Measurements from ENCODE around the gene ME3. TPM values are rescaled to one million over a fixed set of nuclear protein-coding genes. Genes with fewer than 3 reads are reported as not detected.
"Not testable (repeated sequence)": the region's sequence is repeated elsewhere in the genome, so short reads cannot be mapped to it uniquely, and the experiment has no call there.

Gene ME3
- total RNA-seq, 3 donors from 2014 or later (not counting 1 experiment from before 2014, with no cell fraction given) = 5.2 to 7.5 (median 6.9) TPM

- 70% methylated on average over 4 of the region's 4 CpGs for WGBS (ENCODE audit: insufficient coverage)
- Histone ChIP-seq H3K27ac (ENCODE audit: low read length) (no peak overlapping the region), H3K36me3 (ENCODE audit: control insufficient read depth, insufficient read depth, low read length) (no peaks in the 10 kb centered on the region), H3K4me3 (ENCODE audit: low read length) (no peak overlapping the region), H3K9me3 (ENCODE audit: control insufficient read depth, insufficient read depth, low read length) (no peaks in the 10 kb centered on the region), H3K4me1 (ENCODE audit: control insufficient read depth, insufficient read depth, low read length) (no peaks in the 10 kb centered on the region), H3K27me3 (ENCODE audit: control insufficient read depth, insufficient read depth, low read length) (no peaks in the 10 kb centered on the region)
- H3K4me1 Mint-ChIP-seq = no peaks in the 10 kb centered on the region
- TF ChIP-seq CTCF (IDR thresholded peaks at IDR 0.05) = no peak
- intact Hi-C loops (cut with micrococcal nuclease) = no loop called here
- ATAC-seq (no peak), DNase-seq (no peak)
- no peaks in the 10 kb centered on the region for H3K36me3 Mint-ChIP-seq
- H3K9me3 Mint-ChIP-seq = no peaks in the 10 kb centered on the region
- H3K4me3 Mint-ChIP-seq = no peak overlapping the region
- no peak overlapping the region for H3K27ac Mint-ChIP-seq
- H3K27me3 Mint-ChIP-seq (ENCODE audit: low read depth in 2 of 2) = peaks cover 6 to 10% of the 10 kb centered on the region in 2 donors
These were observed 49.3 kb downstream of the ME3 start for GRCh38 chr11:86623041-86623621.

- Histone ChIP-seq H3K27ac (ENCODE audit: low read length) (no peak overlapping the region), H3K36me3 (ENCODE audit: control insufficient read depth, insufficient read depth, low read length) (no peaks in the 10 kb centered on the region), H3K9me3 (ENCODE audit: control insufficient read depth, insufficient read depth, low read length) (no peaks in the 10 kb centered on the region), H3K4me1 (ENCODE audit: control insufficient read depth, insufficient read depth, low read length) (no peaks in the 10 kb centered on the region), H3K27me3 (ENCODE audit: control insufficient read depth, insufficient read depth, low read length) (no peaks in the 10 kb centered on the region), H3K4me3 (ENCODE audit: low read length) (no peak overlapping the region)
- Mint-ChIP-seq H3K36me3 (no peaks in the 10 kb centered on the region), H3K27me3 (ENCODE audit: low read depth in 2 of 2) (peaks cover 6 to 10% of the 10 kb centered on the region in 2 donors), H3K9me3 (no peaks in the 10 kb centered on the region), H3K4me3 (no peak overlapping the region), H3K4me1 (no peaks in the 10 kb centered on the region), H3K27ac (no peak overlapping the region)
- no peak for TF ChIP-seq CTCF (IDR thresholded peaks at IDR 0.05)
- intact Hi-C loops (cut with micrococcal nuclease) = no loop called here
- DNase-seq (no peak), ATAC-seq (no peak)
- 95% methylated on average over 3 of the region's 3 CpGs for WGBS (ENCODE audit: insufficient coverage)
These were observed 50.6 kb downstream of the ME3 start for GRCh38 chr11:86621854-86622253.

GRCh38 chr11:86620891-86621521 lies 51.4 kb downstream of the ME3 start:
- H3K4me3 Mint-ChIP-seq = no peak overlapping the region
- H3K27ac Mint-ChIP-seq = no peak overlapping the region
- peaks cover 8 to 10% of the 10 kb centered on the region in 2 donors for H3K27me3 Mint-ChIP-seq (ENCODE audit: low read depth in 2 of 2)
- 84% methylated on average over 2 of the region's 2 CpGs for WGBS (ENCODE audit: insufficient coverage)
- no peak for TF ChIP-seq CTCF (IDR thresholded peaks at IDR 0.05)
- DNase-seq = no peak
- no peaks in the 10 kb centered on the region for H3K4me1 Mint-ChIP-seq
- H3K9me3 Mint-ChIP-seq = no peaks in the 10 kb centered on the region
- no peaks in the 10 kb centered on the region for H3K36me3 ChIP-seq (ENCODE audit: control insufficient read depth, insufficient read depth, low read length)
- no peaks in the 10 kb centered on the region for H3K27me3 ChIP-seq (ENCODE audit: control insufficient read depth, insufficient read depth, low read length)
- H3K9me3 ChIP-seq (ENCODE audit: control insufficient read depth, insufficient read depth, low read length) = no peaks in the 10 kb centered on the region
- no peak for ATAC-seq
- intact Hi-C loops (cut with micrococcal nuclease) = no loop called here
- H3K36me3 Mint-ChIP-seq = no peaks in the 10 kb centered on the region
- H3K4me1 ChIP-seq (ENCODE audit: control insufficient read depth, insufficient read depth, low read length) = no peaks in the 10 kb centered on the region
- H3K27ac ChIP-seq (ENCODE audit: low read length) = no peak overlapping the region
- H3K4me3 ChIP-seq (ENCODE audit: low read length) = no peak overlapping the region

GRCh38 chr11:86619428-86619827 lies 53.0 kb downstream of the ME3 start:
- peaks cover 5 to 20% of the 10 kb centered on the region in 2 donors for H3K27me3 Mint-ChIP-seq (ENCODE audit: low read depth in 2 of 2)
- H3K9me3 ChIP-seq (ENCODE audit: control insufficient read depth, insufficient read depth, low read length); H3K36me3 ChIP-seq (ENCODE audit: control insufficient read depth, insufficient read depth, low read length); ATAC-seq; H3K27ac Mint-ChIP-seq; DNase-seq; H3K27me3 ChIP-seq (ENCODE audit: control insufficient read depth, insufficient read depth, low read length); H3K27ac ChIP-seq (ENCODE audit: low read length); H3K9me3 Mint-ChIP-seq; H3K4me1 Mint-ChIP-seq; H3K4me3 ChIP-seq (ENCODE audit: low read length); H3K4me1 ChIP-seq (ENCODE audit: control insufficient read depth, insufficient read depth, low read length); H3K4me3 Mint-ChIP-seq; H3K36me3 Mint-ChIP-seq; intact Hi-C loops (cut with micrococcal nuclease): not testable (repeated sequence)
- 71% methylated on average over 3 of the region's 3 CpGs for WGBS (ENCODE audit: insufficient coverage)
